ENCODE measurements around the gene RBM28. TPM values are rescaled to one million over a fixed set of nuclear protein-coding genes. Genes with fewer than 3 reads are reported as not detected.

Gene RBM28
- total RNA-seq, 1 donor from 2014 or later = 40.2 TPM

DNA sequence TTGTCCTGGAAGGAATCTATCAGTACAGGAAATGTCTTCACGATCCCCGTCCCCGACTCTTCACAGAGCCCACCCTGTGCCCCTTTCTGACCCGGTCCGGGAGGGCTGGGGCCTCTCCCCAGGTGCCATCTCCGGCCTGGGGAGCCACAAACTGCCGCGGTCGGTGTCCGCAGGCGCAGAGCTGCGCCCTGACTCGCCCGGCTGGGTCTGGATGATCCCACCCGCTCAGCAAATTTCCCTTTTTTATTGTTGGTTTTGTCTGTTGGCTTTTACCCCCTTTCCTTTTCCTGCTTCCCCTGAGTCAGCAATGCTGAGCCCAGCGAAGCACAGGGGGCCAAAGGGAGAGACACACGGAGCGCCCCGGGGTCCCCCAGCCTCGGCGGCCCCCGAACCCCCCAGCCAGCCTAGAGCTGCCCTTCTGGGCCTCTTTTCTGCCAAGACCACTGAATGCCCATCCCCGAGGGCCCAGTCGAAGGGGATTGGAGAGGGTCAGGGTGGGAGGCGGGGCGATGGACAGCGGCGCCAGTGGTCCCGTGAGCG is 71.7 kb downstream of the RBM28 start:
- H3K4me2 ChIP-seq (ENCODE audit: low read length) = peak overlapping the region; percentile 79
- peaks cover 4% of the 10 kb centered on the region for H3K4me1 Mint-ChIP-seq (ENCODE audit: low read depth, unreplicated experiment)
- H3K27me3 Mint-ChIP-seq (ENCODE audit: low read depth, unreplicated experiment) = peaks cover 28% of the 10 kb centered on the region
- peaks cover 3% of the 10 kb centered on the region for H3K9me3 Mint-ChIP-seq (ENCODE audit: unreplicated experiment)
- H3K36me3 Mint-ChIP-seq (ENCODE audit: low read depth, unreplicated experiment) = peaks cover 2% of the 10 kb centered on the region
- H3K4me3 Mint-ChIP-seq (ENCODE audit: unreplicated experiment) = no peak overlapping the region
- no peak overlapping the region for H3K27ac Mint-ChIP-seq (ENCODE audit: unreplicated experiment)
- no peak for FAIRE-seq
- peak overlapping the region; percentile 47 for H2AFZ ChIP-seq (ENCODE audit: low read depth, low read length)
- no peaks in the 10 kb centered on the region for H3K9me3 ChIP-seq (ENCODE audit: insufficient read depth, low read depth, low read length)
- H3K4me3 ChIP-seq (ENCODE audit: insufficient read depth, low read depth, low read length) = no peak overlapping the region
- H3K36me3 ChIP-seq (ENCODE audit: insufficient read depth, low read length) = no peaks in the 10 kb centered on the region
- H3K27ac ChIP-seq (ENCODE audit: low read depth, low read length) = no peak overlapping the region
- no peaks in the 10 kb centered on the region for H4K20me1 ChIP-seq (ENCODE audit: insufficient read depth, low read length)
- DNase-seq (ENCODE audit: low read depth) = no peak
- TF ChIP-seq, protein P1, sequence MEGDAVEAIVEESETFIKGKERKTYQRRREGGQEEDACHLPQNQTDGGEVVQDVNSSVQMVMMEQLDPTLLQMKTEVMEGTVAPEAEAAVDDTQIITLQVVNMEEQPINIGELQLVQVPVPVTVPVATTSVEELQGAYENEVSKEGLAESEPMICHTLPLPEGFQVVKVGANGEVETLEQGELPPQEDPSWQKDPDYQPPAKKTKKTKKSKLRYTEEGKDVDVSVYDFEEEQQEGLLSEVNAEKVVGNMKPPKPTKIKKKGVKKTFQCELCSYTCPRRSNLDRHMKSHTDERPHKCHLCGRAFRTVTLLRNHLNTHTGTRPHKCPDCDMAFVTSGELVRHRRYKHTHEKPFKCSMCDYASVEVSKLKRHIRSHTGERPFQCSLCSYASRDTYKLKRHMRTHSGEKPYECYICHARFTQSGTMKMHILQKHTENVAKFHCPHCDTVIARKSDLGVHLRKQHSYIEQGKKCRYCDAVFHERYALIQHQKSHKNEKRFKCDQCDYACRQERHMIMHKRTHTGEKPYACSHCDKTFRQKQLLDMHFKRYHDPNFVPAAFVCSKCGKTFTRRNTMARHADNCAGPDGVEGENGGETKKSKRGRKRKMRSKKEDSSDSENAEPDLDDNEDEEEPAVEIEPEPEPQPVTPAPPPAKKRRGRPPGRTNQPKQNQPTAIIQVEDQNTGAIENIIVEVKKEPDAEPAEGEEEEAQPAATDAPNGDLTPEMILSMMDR (IDR thresholded peaks at IDR 0.05; ENCODE audit: insufficient read depth, low read depth, low read length) = no peak
- no peak for TF ChIP-seq EZH2 (IDR thresholded peaks at IDR 0.05; ENCODE audit: insufficient read depth, low read length)
- no peaks in the 10 kb centered on the region for H3K79me2 ChIP-seq (ENCODE audit: insufficient read depth, low read length)
- H3K4me1 ChIP-seq (ENCODE audit: insufficient read depth, low read length) = peaks cover 8% of the 10 kb centered on the region
- no peak overlapping the region for H3K9ac ChIP-seq (ENCODE audit: low read length)
- H3K27me3 ChIP-seq (ENCODE audit: insufficient read depth, low read length) = peaks cover 45% of the 10 kb centered on the region

DNA sequence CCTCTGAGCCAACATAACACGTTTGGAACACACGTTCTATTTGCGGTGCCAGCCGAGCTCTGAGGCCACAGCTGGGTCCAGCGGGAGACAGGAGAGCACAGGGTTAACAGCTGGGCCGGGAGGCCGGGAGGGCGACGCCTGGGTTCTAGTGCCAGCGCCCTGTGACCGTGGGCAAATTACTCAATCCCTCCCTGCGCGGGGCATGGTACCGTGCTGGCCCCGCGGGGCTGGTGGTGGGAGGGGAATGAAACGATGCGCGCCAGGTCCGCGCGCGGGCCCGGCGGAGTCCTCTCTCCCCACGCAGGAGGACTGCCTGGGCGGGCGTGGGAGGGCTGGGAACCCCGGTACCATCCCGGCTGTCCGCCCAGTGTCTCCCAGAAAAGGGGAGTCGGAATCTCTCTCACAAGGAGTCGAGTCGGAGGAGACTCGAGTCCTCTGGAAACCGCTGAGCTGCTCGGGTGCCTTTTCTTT is 72.2 kb downstream of the RBM28 start:
- no peak overlapping the region for H3K4me3 Mint-ChIP-seq (ENCODE audit: unreplicated experiment)
- H3K27me3 ChIP-seq (ENCODE audit: insufficient read depth, low read length) = peaks cover 45% of the 10 kb centered on the region

More for the DNA sequence above, 72.2 kb downstream of the RBM28 start:
- peak overlapping the region; percentile 3 for H3K4me3 ChIP-seq (ENCODE audit: insufficient read depth, low read depth, low read length)
- peaks cover 1% of the 10 kb centered on the region for H3K9me3 Mint-ChIP-seq (ENCODE audit: unreplicated experiment)
- H3K27me3 Mint-ChIP-seq (ENCODE audit: low read depth, unreplicated experiment) = peaks cover 31% of the 10 kb centered on the region
- H2AFZ ChIP-seq (ENCODE audit: low read depth, low read length) = peak overlapping the region; percentile 47
- H3K27ac Mint-ChIP-seq (ENCODE audit: unreplicated experiment) = no peak overlapping the region
- H3K4me1 ChIP-seq (ENCODE audit: insufficient read depth, low read length) = peaks cover 10% of the 10 kb centered on the region
- H4K20me1 ChIP-seq (ENCODE audit: insufficient read depth, low read length) = no peaks in the 10 kb centered on the region
- TF ChIP-seq, protein P1 (IDR thresholded peaks at IDR 0.05; ENCODE audit: insufficient read depth, low read depth, low read length) = no peak
- peak; percentile 64 for TF ChIP-seq EZH2 (IDR thresholded peaks at IDR 0.05; ENCODE audit: insufficient read depth, low read length)
- DNase-seq (ENCODE audit: low read depth) = no peak
- H3K9ac ChIP-seq (ENCODE audit: low read length) = no peak overlapping the region
- no peaks in the 10 kb centered on the region for H3K79me2 ChIP-seq (ENCODE audit: insufficient read depth, low read length)
- no peak overlapping the region for H3K27ac ChIP-seq (ENCODE audit: low read depth, low read length)
- no peaks in the 10 kb centered on the region for H3K9me3 ChIP-seq (ENCODE audit: insufficient read depth, low read depth, low read length)
- peaks cover 9% of the 10 kb centered on the region for H3K4me1 Mint-ChIP-seq (ENCODE audit: low read depth, unreplicated experiment)
- H3K36me3 ChIP-seq (ENCODE audit: insufficient read depth, low read length) = no peaks in the 10 kb centered on the region
- FAIRE-seq = no peak
- peaks cover 2% of the 10 kb centered on the region for H3K36me3 Mint-ChIP-seq (ENCODE audit: low read depth, unreplicated experiment)
- peak overlapping the region; percentile 79 for H3K4me2 ChIP-seq (ENCODE audit: low read length)

All from astrocyte (in vitro differentiated cells and primary cell).